Measurements from ENCODE around the gene TNN. TPM values are rescaled to one million over a fixed set of nuclear protein-coding genes. Genes with fewer than 3 reads are reported as not detected.

The TNN gene
- total RNA-seq, 3 donors from 2014 or later (not counting 1 experiment from before 2014, with no cell fraction given) = not detected

DNA sequence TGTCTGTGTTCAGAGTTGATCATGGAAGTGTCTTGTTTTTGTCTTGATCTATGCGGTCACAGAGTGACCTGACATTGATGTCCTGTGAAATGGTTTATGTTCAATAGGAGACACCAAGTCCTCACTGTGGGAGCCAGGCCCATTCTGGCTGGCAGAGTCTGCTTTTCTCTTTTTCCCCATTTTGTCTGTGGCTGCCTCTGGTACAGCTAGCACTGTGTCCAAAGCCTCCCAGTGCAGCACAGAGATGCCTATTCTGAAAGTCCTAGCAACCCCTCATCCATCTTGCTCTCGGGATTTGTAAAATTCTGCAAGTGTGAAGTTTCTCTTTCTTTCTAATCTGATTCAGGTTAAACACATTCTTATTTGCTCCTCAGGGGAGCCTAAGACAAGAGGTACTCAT lies 14.3 kb downstream of the TNN start:
- WGBS (ENCODE audit: insufficient coverage) = 88% methylated on average over 2 of the region's 2 CpGs
- no peak overlapping the region for H3K4me3 Mint-ChIP-seq
- no peaks in the 10 kb centered on the region for H3K4me1 ChIP-seq (ENCODE audit: control insufficient read depth, insufficient read depth, low read length)
- no peak overlapping the region for H3K27ac Mint-ChIP-seq
- H3K27me3 Mint-ChIP-seq (ENCODE audit: low read depth in 2 of 2) = peaks cover 2 to 19% of the 10 kb centered on the region in 2 donors
- TF ChIP-seq, protein P1, sequence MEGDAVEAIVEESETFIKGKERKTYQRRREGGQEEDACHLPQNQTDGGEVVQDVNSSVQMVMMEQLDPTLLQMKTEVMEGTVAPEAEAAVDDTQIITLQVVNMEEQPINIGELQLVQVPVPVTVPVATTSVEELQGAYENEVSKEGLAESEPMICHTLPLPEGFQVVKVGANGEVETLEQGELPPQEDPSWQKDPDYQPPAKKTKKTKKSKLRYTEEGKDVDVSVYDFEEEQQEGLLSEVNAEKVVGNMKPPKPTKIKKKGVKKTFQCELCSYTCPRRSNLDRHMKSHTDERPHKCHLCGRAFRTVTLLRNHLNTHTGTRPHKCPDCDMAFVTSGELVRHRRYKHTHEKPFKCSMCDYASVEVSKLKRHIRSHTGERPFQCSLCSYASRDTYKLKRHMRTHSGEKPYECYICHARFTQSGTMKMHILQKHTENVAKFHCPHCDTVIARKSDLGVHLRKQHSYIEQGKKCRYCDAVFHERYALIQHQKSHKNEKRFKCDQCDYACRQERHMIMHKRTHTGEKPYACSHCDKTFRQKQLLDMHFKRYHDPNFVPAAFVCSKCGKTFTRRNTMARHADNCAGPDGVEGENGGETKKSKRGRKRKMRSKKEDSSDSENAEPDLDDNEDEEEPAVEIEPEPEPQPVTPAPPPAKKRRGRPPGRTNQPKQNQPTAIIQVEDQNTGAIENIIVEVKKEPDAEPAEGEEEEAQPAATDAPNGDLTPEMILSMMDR (IDR thresholded peaks at IDR 0.05) = no peak
- no peaks in the 10 kb centered on the region for H3K4me1 Mint-ChIP-seq
- H3K9me3 Mint-ChIP-seq = no peaks in the 10 kb centered on the region
- no peaks in the 10 kb centered on the region for H3K36me3 Mint-ChIP-seq
- no peaks in the 10 kb centered on the region for H3K27me3 ChIP-seq (ENCODE audit: control insufficient read depth, insufficient read depth, low read length)
- H3K9me3 ChIP-seq (ENCODE audit: control insufficient read depth, insufficient read depth, low read length) = no peaks in the 10 kb centered on the region
- intact Hi-C loops (cut with micrococcal nuclease) = no loop called here
- ATAC-seq = no peak
- H3K4me3 ChIP-seq (ENCODE audit: low read length) = no peak overlapping the region
- H3K27ac ChIP-seq (ENCODE audit: low read length) = no peak overlapping the region
- no peak for DNase-seq
- H3K36me3 ChIP-seq (ENCODE audit: control insufficient read depth, insufficient read depth, low read length) = no peaks in the 10 kb centered on the region

DNA sequence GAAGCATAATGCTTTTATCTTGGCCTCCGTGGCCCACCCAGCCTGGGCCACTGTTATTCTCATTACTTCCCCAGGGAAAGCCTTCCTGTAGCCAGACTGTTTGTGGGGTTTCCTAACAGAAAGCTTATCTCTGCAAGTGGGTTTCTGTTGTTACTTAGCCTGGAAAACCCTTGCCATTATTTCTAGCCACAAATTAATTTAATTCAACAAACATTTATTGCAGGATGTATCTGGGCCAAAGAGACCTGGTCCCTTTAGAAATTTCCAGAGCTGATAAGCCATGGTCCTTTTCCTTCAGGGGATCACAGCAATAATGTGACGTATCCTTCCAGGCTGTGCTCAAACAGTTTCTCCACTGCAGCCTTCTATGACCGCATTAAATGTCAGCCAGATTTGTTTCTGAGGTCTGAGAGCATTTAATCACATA lies 20.9 kb downstream of the TNN start:
- H3K4me3 ChIP-seq (ENCODE audit: low read length) = no peak overlapping the region
- intact Hi-C loops (cut with micrococcal nuclease) = no loop called here
- H3K9me3 Mint-ChIP-seq = no peaks in the 10 kb centered on the region
- H3K4me1 ChIP-seq (ENCODE audit: control insufficient read depth, insufficient read depth, low read length) = no peaks in the 10 kb centered on the region
- no peaks in the 10 kb centered on the region for H3K9me3 ChIP-seq (ENCODE audit: control insufficient read depth, insufficient read depth, low read length)
- no peak for DNase-seq
- H3K4me1 Mint-ChIP-seq = no peaks in the 10 kb centered on the region
- H3K27ac ChIP-seq (ENCODE audit: low read length) = no peak overlapping the region
- 90% methylated on average over 3 of the region's 3 CpGs for WGBS (ENCODE audit: insufficient coverage)
- no peak for ATAC-seq
- TF ChIP-seq, protein P1 (IDR thresholded peaks at IDR 0.05) = no peak
- no peaks in the 10 kb centered on the region for H3K36me3 ChIP-seq (ENCODE audit: control insufficient read depth, insufficient read depth, low read length)
- H3K36me3 Mint-ChIP-seq = no peaks in the 10 kb centered on the region
- H3K4me3 Mint-ChIP-seq = no peak overlapping the region
- H3K27ac Mint-ChIP-seq = no peak overlapping the region
- peaks cover 6 to 8% of the 10 kb centered on the region in 2 donors for H3K27me3 Mint-ChIP-seq (ENCODE audit: low read depth in 2 of 2)
- H3K27me3 ChIP-seq (ENCODE audit: control insufficient read depth, insufficient read depth, low read length) = no peaks in the 10 kb centered on the region

DNA sequence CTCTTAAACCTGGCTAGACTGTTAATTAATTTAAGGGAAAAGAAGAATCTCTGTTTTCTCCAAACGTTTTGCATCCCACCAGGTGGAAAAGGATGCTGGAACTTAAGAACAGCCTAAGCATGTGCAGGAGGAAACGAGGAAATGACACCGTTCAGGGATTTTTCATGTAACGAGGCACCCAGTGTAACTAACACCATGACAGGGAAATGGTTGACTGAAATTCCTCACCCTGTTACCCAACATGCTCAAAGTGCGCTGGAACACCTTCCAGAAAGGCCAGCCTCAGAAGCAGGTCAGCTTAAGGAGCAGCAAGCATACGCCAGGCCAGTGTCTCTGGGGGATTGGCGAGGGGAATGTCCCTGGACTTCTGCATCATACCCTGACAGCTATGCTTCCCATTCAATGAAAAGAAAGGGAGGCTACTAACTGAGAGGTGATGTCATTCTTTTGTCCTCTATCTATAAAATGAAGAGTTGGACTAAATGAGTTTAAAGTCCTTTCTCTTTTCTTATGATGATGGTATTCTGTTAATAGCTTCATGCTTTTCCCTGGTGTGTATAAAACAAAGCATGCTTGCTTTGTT lies 21.6 kb downstream of the TNN start:
- no peaks in the 10 kb centered on the region for H3K4me1 ChIP-seq (ENCODE audit: control insufficient read depth, insufficient read depth, low read length)
- ATAC-seq (no peak), DNase-seq (no peak)
- no peaks in the 10 kb centered on the region for H3K27me3 ChIP-seq (ENCODE audit: control insufficient read depth, insufficient read depth, low read length)
- Mint-ChIP-seq H3K9me3 (no peaks in the 10 kb centered on the region), H3K36me3 (no peaks in the 10 kb centered on the region), H3K4me3 (no peak overlapping the region), H3K27me3 (ENCODE audit: low read depth in 2 of 2) (peaks cover 4 to 8% of the 10 kb centered on the region in 2 donors), H3K4me1 (no peaks in the 10 kb centered on the region), H3K27ac (no peak overlapping the region)
- intact Hi-C loops (cut with micrococcal nuclease) = no loop called here
- H3K9me3 ChIP-seq (ENCODE audit: control insufficient read depth, insufficient read depth, low read length) = no peaks in the 10 kb centered on the region
- no peak overlapping the region for H3K27ac ChIP-seq (ENCODE audit: low read length)
- H3K36me3 ChIP-seq (ENCODE audit: control insufficient read depth, insufficient read depth, low read length) = no peaks in the 10 kb centered on the region
- H3K4me3 ChIP-seq (ENCODE audit: low read length) = no peak overlapping the region
- WGBS (ENCODE audit: insufficient coverage) = 77% methylated on average over 7 of the region's 7 CpGs
- TF ChIP-seq, protein P1 (IDR thresholded peaks at IDR 0.05) = no peak

DNA sequence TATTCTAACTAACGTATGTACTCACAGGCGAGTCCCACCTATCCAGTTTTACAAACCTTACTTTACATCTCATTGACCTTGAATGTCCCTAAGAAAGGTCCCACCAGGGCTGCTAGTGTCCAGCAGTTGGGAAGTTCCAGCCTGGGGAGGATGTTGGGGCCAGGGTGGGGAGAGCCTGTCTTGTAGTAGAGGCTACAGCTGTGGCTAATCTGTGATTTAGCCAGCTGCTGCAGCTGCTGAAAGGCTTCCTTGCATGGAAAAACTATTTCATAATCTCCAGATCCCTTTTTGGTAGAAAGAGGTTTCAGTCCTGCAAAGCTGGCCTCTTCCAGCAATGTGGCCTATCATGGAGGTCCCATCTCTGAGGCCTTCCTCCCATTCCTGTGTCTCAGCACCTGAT lies 23.1 kb downstream of the TNN start:
- Histone ChIP-seq H3K36me3 (ENCODE audit: control insufficient read depth, insufficient read depth, low read length) (no peaks in the 10 kb centered on the region), H3K27me3 (ENCODE audit: control insufficient read depth, insufficient read depth, low read length) (no peaks in the 10 kb centered on the region), H3K4me3 (ENCODE audit: low read length) (no peak overlapping the region), H3K9me3 (ENCODE audit: control insufficient read depth, insufficient read depth, low read length) (no peaks in the 10 kb centered on the region), H3K4me1 (ENCODE audit: control insufficient read depth, insufficient read depth, low read length) (no peaks in the 10 kb centered on the region), H3K27ac (ENCODE audit: low read length) (no peak overlapping the region)
- WGBS (ENCODE audit: insufficient coverage) = 100% methylated on average over 1 of the region's 2 CpGs
- DNase-seq (no peak), ATAC-seq (no peak)
- Mint-ChIP-seq H3K27me3 (ENCODE audit: low read depth in 2 of 2) (peaks cover 4 to 8% of the 10 kb centered on the region in 2 donors), H3K4me1 (no peaks in the 10 kb centered on the region), H3K27ac (no peak overlapping the region), H3K9me3 (no peaks in the 10 kb centered on the region), H3K36me3 (no peaks in the 10 kb centered on the region), H3K4me3 (no peak overlapping the region)
- TF ChIP-seq, protein P1 (IDR thresholded peaks at IDR 0.05) = no peak
- intact Hi-C loops (cut with micrococcal nuclease) = no loop called here

All from natural killer cell (primary cell).